Activated CD8-positive, alpha-beta T cell treated with anti-CD3 and anti-CD28 coated beads for 36 hours (primary cell): ENCODE results near the gene TMED6. TPM values are rescaled to one million over a fixed set of nuclear protein-coding genes. Genes with fewer than 3 reads are reported as not detected.

Experiments
- ATAC-seq: fragments of 200-7000 bp; cut with Tn5 transposase; one replicate; pipeline ENCODE4 v1.10.0; 2021; ENCODE audit warnings: mild to moderate bottlenecking, moderate library complexity
- CTCF ChIA-PET: fragments of 350-600 bp; sonication (Branson Sonifier 250); formaldehyde crosslinking; loops from one replicate; lab custom pipeline; 2021; ENCODE audit warnings: antibody characterized with exemption; lab: Charles Lee
- POLR2A ChIA-PET: fragments of 350-600 bp; sonication (Branson Sonifier 250); formaldehyde crosslinking; loops from one replicate; lab custom pipeline; 2021; ENCODE audit warnings: antibody characterized with exemption; lab: Charles Lee
- DNase-seq: peaks from one replicate; pipeline ENCODE4 v3.0.0-alpha.2; 2020
- H3K27ac Mint-ChIP-seq: one replicate; pipeline ENCODE4 v1.8.0; 2021; ENCODE audit warnings: mild to moderate bottlenecking, mixed read lengths
- H3K27me3 Mint-ChIP-seq: one replicate; pipeline ENCODE4 v1.8.0; 2021; ENCODE audit warnings: mixed read lengths
- H3K36me3 Mint-ChIP-seq: one replicate; pipeline ENCODE4 v1.8.0; 2021; ENCODE audit warnings: low read depth, mixed read lengths
- H3K4me1 Mint-ChIP-seq: one replicate; pipeline ENCODE4 v1.8.0; 2021; ENCODE audit warnings: low read depth, mixed read lengths
- H3K4me3 Mint-ChIP-seq: one replicate; pipeline ENCODE4 v1.8.0; 2021; ENCODE audit warnings: mild to moderate bottlenecking, moderate library complexity, mixed read lengths
- H3K9me3 Mint-ChIP-seq: one replicate; pipeline ENCODE4 v1.8.0; 2021; ENCODE audit warnings: mixed read lengths
- CTCF ChIP-seq: fragments of 200-600 bp; IDR thresholded peaks from one replicate; pipeline ENCODE4 v1.8.0; 2022; ENCODE audit warnings: antibody characterized with exemption, mild to moderate bottlenecking
- intact Hi-C: fragments of 100-400 bp; cut with micrococcal nuclease; formaldehyde crosslinking; loops from one replicate; pipeline ENCODE4 v1.10.0; 2022
- total RNA-seq, 2 experiments: library from RNA; stranded (reverse); gene quantifications; one replicate each; pipeline ENCODE4 v1.2.3, GENCODE V29; 2021

The TMED6 gene
- total RNA-seq, 2 experiments from 2014 or later = 1.2 to 2.2 TPM

GRCh38 chr16:69376393-69377059 lies 24.9 kb upstream of the TMED6 start:
- DNase-seq = no peak
- H3K27ac Mint-ChIP-seq = no peak overlapping the region
- no peak for ATAC-seq
- no peaks in the 10 kb centered on the region for H3K27me3 Mint-ChIP-seq
- intact Hi-C loops = no loop called here
- H3K4me1 Mint-ChIP-seq = peaks cover 24% of the 10 kb centered on the region
- TF ChIP-seq CTCF = no peak
- POLR2A ChIA-PET = interaction anchor here (0.6 kb wide), 1 partner anchor 1130 kb away, joined by 3 read pairs; no protein-coding TSS in a partner anchor
- no peak overlapping the region for H3K4me3 Mint-ChIP-seq
- no peaks in the 10 kb centered on the region for H3K9me3 Mint-ChIP-seq
- H3K36me3 Mint-ChIP-seq = peaks cover 53% of the 10 kb centered on the region
- CTCF ChIA-PET = interaction anchor here (1.4 kb wide), 1 partner anchor 19 kb away, joined by 4 read pairs; no protein-coding TSS in a partner anchor

GRCh38 chr16:69373019-69373418 lies 21.4 kb upstream of the TMED6 start:
- CTCF ChIA-PET = no interaction called here
- no peak overlapping the region for H3K4me3 Mint-ChIP-seq
- no peaks in the 10 kb centered on the region for H3K9me3 Mint-ChIP-seq
- intact Hi-C loops = no loop called here
- POLR2A ChIA-PET = interaction anchor here (0.8 to 1.8 kb wide), 3 partner anchors 16 to 63 kb away, joined by 3 to 6 read pairs (median 3); partner anchors contain the start of gene TMED6
- ATAC-seq = no peak
- H3K36me3 Mint-ChIP-seq = peaks cover 51% of the 10 kb centered on the region
- DNase-seq = no peak
- H3K27ac Mint-ChIP-seq = peak overlapping the region; percentile 14
- no peaks in the 10 kb centered on the region for H3K27me3 Mint-ChIP-seq
- no peak for TF ChIP-seq CTCF
- H3K4me1 Mint-ChIP-seq = peaks cover 8% of the 10 kb centered on the region

- Mint-ChIP-seq H3K4me1 (peaks cover 10% of the 10 kb centered on the region), H3K4me3 (no peak overlapping the region), H3K9me3 (no peaks in the 10 kb centered on the region), H3K27ac (no peak overlapping the region), H3K27me3 (no peaks in the 10 kb centered on the region), H3K36me3 (peaks cover 56% of the 10 kb centered on the region)
- ChIA-PET CTCF (interaction anchor here (1.2 kb wide), 1 partner anchor 25 kb away, joined by 3 read pairs; no protein-coding TSS in a partner anchor), POLR2A (no interaction called here)
- TF ChIP-seq CTCF = no peak
- ATAC-seq = no peak
- intact Hi-C loops = no loop called here
- no peak for DNase-seq
Measured at GRCh38 chr16:69371564-69371963, 20.0 kb upstream of the TMED6 start.

- POLR2A ChIA-PET = no interaction called here
- intact Hi-C loops = no loop called here
- Mint-ChIP-seq H3K4me1 (peaks cover 15% of the 10 kb centered on the region), H3K27ac (no peak overlapping the region), H3K27me3 (no peaks in the 10 kb centered on the region), H3K36me3 (peaks cover 61% of the 10 kb centered on the region), H3K9me3 (no peaks in the 10 kb centered on the region), H3K4me3 (no peak overlapping the region)
- TF ChIP-seq CTCF = no peak
- CTCF ChIA-PET = no interaction called here
- DNase-seq (no peak), ATAC-seq (no peak)
Measured at GRCh38 chr16:69368866-69369265, 17.3 kb upstream of the TMED6 start.

GRCh38 chr16:69367980-69368379 lies 16.4 kb upstream of the TMED6 start:
- Mint-ChIP-seq H3K4me1 (peaks cover 12% of the 10 kb centered on the region), H3K27ac (peak overlapping the region; percentile 1), H3K36me3 (peaks cover 63% of the 10 kb centered on the region), H3K9me3 (no peaks in the 10 kb centered on the region), H3K27me3 (no peaks in the 10 kb centered on the region), H3K4me3 (no peak overlapping the region)
- no peak for TF ChIP-seq CTCF
- intact Hi-C loops = no loop called here
- ATAC-seq (no peak), DNase-seq (no peak)
- CTCF ChIA-PET = no interaction called here
- POLR2A ChIA-PET = interaction anchor here (0.8 kb wide), 1 partner anchor 17 kb away, joined by 5 read pairs; no protein-coding TSS in a partner anchor
